Measurements from ENCODE around the gene ACOT7.

DNA sequence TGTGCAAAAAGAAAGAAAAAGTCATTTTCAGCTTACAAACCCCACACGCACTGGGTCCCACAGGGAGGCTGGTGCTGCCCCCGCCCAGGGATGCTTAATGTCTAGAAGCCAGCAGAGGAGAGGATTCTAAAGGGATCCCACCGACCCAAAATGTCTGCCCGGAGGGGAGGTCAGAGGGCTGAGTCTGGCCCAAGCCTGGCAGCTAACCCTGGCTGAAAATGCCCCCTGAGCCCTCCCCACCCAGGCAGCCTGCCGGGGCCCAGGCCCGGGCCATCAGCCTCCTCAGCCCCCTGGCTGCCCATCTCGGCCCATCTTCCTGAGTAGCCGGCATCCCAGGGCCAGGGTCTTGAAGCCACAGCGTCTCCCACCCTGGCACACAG lies 33.5 kb downstream of the ACOT7 start:
- no peak for TF ChIP-seq POLR2AphosphoS5 (IDR thresholded peaks at IDR 0.05)
- TF ChIP-seq, protein P1, sequence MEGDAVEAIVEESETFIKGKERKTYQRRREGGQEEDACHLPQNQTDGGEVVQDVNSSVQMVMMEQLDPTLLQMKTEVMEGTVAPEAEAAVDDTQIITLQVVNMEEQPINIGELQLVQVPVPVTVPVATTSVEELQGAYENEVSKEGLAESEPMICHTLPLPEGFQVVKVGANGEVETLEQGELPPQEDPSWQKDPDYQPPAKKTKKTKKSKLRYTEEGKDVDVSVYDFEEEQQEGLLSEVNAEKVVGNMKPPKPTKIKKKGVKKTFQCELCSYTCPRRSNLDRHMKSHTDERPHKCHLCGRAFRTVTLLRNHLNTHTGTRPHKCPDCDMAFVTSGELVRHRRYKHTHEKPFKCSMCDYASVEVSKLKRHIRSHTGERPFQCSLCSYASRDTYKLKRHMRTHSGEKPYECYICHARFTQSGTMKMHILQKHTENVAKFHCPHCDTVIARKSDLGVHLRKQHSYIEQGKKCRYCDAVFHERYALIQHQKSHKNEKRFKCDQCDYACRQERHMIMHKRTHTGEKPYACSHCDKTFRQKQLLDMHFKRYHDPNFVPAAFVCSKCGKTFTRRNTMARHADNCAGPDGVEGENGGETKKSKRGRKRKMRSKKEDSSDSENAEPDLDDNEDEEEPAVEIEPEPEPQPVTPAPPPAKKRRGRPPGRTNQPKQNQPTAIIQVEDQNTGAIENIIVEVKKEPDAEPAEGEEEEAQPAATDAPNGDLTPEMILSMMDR (IDR thresholded peaks at IDR 0.05), result no peak
- no peak for TF ChIP-seq EP300 (IDR thresholded peaks at IDR 0.05)
- TF ChIP-seq POLR2A (IDR thresholded peaks at IDR 0.05), result no peak
